ENCODE measurements around the gene MYRFL.

MYRFL gene

GRCh38 chr12:69896653-69897381 is 71.8 kb downstream of the MYRFL start:
- no peak for DNase-seq

DNA sequence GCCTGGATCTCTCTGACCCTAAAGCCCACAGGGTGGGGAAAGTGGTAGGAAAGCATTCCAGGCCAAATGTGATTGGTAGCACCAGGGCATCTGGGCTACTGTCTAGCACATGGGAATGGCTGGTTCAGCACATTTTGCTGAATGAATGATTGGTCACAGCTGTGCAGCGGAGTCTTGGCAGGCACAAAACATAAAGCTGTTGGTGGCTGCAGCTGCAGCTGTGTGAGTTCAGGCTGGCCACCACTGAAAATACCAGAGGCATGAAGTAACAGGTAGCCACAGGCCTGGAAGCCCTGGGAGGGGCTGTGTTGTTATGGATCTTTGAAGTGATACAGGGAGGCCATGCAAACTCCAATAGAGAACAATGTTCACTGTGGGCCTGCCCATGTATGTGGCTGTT is 72.7 kb downstream of the MYRFL start:
- DNase-seq = peak in 19 of 51 donors; percentile 3 to 58 (median 15)

DNA sequence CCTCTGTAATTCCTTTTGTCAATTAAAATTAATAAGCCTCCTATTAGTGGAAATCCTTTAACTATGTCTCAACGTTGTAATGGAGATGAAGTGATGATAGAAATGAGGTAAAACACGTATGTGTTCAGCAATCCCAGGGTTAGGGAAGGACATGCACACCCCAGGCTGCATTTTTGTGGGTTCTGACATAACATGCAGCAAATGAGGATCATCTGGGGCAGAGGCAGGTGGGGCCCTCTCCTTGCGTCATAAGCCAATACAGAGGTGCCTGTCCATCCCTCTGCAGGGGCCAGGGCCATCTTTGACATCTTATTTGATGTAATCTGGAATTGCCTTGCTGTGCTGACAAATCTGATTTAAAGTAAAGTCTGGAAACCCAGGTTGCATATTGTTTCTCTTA is 73.2 kb downstream of the MYRFL start:
- no peak for DNase-seq

DNA sequence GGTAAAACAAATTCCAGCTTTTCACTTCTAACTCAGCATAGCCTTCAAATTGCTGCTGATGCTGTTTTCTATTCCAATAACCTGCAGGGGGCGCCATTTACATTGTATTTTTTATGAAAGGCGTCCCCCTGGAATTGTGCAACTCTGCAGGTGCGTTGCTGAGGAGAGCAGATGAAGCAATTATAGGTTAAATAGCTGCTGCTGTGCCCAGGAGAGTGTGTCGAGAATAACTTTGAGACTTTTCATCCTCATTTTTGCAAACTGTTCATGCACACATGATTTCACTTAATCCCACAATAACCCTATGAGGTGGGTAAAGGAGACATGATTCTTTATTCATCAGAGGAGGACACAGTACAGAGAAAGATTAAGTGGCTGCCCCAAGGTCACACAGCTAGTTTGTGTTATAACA is 75.7 kb downstream of the MYRFL start:
- peak in 39 of 51 donors; percentile 5 to 83 (median 35) for DNase-seq

- no peak for DNase-seq
Observed at GRCh38 chr12:69901221-69901905, 76.3 kb downstream of the MYRFL start.

- no peak for DNase-seq
Observed at GRCh38 chr12:69903548-69903947, 78.5 kb downstream of the MYRFL start.

DNA sequence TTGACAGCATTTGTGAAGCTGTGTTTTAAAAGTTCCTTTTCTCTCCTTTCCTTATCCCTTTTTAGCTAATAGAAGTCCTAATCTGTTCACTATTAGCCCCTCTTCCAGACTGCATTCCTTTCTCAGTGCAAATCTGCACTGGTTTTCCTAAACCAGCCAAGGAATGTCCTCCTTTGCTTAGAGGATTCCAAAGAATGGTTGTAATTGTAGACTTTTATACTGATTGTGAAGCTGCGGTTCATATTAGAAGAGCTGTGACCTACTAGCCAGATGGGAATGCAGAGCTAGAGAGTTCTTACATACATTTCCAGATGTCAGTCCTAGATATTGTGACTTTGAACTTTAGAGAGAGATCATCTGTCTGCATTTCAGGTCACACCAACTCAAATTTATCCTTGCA is 79.8 kb downstream of the MYRFL start:
- DNase-seq = no peak

GRCh38 chr12:69905801-69906200 is 80.8 kb downstream of the MYRFL start:
- DNase-seq = no peak

- no peak for DNase-seq
Observed at GRCh38 chr12:69906411-69907216, 81.6 kb downstream of the MYRFL start.

DNA sequence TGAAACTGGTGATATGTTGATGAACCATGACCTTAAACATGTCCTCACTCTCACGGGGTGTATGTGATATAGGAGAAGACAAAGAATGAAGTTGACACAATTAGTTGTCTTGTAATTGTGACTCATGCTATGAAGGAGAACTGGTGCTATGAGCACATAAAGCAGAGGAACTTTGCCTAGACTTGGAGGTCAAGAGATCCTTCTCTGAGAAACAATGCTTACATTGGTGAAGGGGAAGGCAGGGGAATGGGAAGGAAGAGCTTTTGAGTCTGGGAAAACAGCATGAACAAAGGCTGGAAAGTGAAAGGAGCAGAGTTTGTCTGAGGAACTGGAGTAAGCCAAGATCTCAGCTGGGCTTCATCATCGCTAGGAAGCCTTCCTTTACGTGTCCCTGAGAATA is 83.2 kb downstream of the MYRFL start:
- DNase-seq = no peak

DNA sequence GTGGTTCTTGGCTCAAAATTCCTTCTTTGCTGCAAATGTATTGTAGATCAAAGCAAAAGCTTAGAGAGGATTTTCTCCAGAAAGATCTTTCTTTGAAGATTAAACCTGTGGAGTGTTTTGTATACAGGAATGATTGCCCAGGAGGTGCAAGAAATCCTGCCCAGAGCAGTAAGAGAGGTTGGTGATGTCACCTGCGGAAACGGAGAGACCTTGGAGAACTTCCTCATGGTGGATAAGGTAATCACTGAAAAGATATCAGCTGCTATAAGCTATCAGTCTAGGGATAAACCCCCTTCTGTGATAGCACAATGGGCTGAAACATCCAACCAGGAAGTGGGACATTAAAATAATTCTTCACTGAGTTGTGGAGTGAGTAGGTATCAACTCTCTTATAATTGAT is 85.7 kb downstream of the MYRFL start:
- DNase-seq = no peak

DNA sequence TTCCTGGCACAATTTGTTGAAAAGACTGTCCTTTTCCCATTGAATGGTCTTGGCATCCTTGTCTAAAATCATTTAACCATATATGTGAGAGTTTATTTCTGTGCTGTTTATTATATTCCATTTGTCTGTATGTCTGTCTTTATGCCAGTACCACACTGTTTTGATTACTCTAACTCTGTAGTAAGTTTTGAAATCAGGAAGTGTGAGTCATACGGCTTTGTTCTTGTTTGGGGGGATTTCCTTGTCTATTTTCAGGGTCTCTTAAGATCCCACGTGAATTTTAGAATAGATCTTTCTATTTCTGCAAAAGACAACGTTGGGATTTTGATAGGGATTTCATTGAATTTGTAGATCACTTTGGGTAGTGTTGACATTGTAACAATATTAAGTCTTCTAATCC is 88.5 kb downstream of the MYRFL start:
- DNase-seq = no peak

- DNase-seq = no peak
Observed at GRCh38 chr12:69915964-69916363, 90.9 kb downstream of the MYRFL start.

DNA sequence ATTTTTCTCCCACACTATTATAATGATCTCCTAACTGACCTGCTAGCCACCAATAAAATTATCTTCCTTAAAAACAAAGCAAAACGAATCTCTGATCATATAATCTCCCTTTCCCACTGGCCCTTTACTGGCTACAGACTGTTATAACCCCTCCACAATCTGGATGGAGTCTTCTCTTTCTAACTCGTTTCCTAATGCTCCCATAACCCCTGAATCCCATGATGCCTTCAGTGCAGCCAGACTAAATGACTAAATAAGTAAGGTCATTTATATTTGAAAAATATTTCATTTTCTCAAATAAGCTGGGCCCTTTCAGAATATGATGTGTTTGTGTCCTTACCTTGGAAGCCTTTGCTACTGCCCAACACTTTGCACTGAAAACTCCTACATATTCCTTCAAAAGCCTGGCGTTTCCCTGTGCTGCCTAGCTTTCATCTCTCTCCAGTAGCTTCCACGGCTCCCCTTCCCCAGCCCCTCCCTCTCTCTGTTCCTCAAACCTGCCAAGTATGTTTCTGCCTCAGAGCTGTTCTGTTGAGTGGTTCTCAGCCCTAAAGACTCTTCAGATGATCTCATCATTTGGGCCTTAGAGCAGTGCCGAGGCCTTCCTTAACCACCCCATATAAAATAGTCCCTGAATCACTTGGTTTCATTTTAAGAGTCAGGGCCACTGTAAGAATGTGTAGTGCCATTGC is 91.7 kb downstream of the MYRFL start:
- no peak for DNase-seq

GRCh38 chr12:69918287-69918686 is 93.3 kb downstream of the MYRFL start:
- no peak for DNase-seq

DNA sequence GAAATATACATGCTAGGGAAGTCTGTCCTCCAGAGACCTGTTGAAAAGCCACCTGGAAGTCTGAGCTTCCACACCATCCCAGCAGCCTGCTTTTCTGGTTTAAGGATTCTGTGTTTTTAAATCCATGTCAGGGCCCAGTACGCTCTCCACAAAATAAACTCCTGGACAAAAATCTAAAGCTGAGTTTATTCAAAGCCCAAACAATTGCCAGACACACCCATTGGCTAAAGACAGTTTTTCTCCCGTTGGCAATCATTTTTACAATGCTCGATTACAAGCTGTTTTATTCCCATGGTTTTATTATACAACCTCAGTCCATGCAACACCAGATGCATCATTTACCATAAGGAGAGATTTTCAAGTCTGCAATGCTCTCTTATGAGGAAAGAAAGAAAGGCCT is 94.5 kb downstream of the MYRFL start:
- DNase-seq = no peak

DNA sequence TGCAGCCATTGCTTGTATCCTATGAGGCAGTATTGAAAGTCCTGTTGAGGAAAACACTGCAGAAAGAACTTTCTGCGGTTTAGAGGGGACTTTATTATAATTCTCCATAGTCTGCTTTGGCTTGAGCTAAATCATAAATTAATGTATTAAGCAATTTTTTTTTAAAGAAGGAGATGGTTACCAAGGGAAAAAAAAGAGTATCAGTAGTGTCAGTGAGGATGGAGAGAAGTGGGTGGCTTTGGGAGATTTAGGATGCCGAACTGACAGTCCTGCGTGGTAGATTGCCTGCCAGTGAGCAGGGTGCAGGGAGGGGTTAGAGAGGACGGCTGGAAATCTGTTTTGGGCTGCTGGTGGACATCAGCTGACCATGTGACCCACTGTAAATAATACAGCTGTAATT is 96.8 kb downstream of the MYRFL start:
- DNase-seq = no peak

DNA sequence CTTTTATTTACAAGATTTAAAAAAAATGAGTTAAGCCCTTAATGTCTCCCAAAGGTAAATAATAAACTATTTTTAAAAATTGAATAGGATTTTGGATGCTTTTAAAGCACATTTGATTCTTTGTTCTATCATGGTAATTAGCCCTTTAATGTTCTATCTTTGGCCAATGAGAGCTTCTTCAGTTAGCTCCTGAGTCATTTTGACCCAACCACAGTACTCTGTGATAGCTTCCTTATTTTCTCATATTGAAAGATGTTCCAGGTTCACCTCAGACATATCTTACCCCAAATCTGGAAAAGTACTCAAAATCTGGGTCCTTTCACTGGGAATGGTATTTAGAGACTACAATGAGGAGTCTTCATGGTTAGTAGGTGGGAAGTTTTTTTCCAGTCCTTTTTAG is 98.0 kb downstream of the MYRFL start:
- no peak for DNase-seq

DNA sequence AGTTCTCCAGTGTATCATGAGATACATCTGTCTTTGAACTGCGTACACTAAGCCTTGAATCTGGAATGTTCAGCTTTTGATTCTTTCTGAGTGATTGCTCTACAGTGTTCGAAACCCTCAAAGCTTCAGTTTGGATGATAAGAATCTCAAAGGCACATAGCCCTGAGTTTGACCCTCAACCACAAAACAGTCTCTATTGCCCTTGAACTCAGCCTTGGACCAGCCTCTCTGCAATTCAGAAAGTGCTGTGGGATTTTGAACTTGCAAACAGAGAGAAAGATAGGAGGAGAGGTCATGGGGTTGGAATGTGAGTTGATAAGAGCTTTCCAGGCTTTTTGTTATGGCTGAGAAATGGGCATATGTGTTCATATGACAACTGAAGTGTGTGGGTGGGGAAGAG is 100.3 kb downstream of the MYRFL start:
- DNase-seq = no peak

DNA sequence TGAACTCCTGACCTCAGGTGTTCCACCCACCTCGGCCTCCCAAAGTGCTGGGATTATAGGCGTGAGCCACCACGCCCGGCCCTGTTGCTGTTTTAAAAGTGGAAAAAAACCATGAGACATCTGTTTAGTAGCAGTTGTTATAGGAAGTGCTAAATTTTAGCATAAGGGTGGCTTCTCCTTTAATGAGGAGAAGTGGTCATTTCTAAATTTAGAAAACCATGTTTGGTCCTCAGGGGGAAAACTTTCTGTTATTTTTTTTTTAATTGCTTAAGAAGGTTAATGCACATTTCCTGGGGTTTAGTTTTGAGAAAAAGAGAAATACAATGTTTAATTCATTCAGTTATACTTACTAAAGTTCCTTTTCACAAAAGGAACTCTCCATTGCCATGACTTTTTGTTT is 102.1 kb downstream of the MYRFL start:
- no peak for DNase-seq

DNA sequence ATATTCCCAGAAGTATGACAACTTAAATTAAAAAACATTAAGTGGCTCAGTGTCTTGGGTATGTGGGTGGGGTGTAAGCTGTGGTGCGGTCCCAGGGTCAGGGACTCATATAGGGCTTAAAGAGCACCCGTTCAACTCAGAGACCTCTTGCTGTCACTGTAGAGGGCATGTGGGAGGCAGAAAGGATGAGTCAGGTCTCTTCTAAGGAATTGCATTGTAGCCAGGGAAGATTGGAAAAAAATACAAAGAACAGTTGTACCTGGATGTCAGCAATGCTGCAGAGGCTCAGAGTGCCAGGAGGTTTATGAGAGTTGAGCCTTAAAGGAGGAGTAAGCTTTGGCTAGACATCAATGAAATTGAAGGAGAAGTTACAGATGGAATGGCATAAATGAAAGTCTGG is 104.1 kb downstream of the MYRFL start:
- DNase-seq = no peak

- no peak for DNase-seq
Observed at GRCh38 chr12:69929531-69929930, 104.5 kb downstream of the MYRFL start.

Measured in hypothalamus (tissue), 51 donors.